Activated CD4-positive, alpha-beta T cell treated with anti-CD3 and anti-CD28 coated beads, Interleukin-2, amount 10 ng/mL, durations not matched to agents 24 days and 14 days (primary cell): ENCODE results near the gene CHD6. TPM values are rescaled to one million over a fixed set of nuclear protein-coding genes. Genes with fewer than 3 reads are reported as not detected.

ENCODE experiments used
- DNase-seq: peaks from one replicate; pipeline ENCODE4 v3.0.0; 2022
- H3K27ac Mint-ChIP-seq: one replicate; pipeline ENCODE4 v1.8.0; 2022; ENCODE audit warnings: mild to moderate bottlenecking, mixed read lengths
- H3K27me3 Mint-ChIP-seq: one replicate; pipeline ENCODE4 v1.8.0; 2022; ENCODE audit warnings: mixed read lengths
- H3K36me3 Mint-ChIP-seq: one replicate; pipeline ENCODE4 v1.8.0; 2022; ENCODE audit warnings: low read depth, mild to moderate bottlenecking, mixed read lengths
- H3K4me1 Mint-ChIP-seq: one replicate; pipeline ENCODE4 v1.8.0; 2021; ENCODE audit warnings: mixed read lengths
- H3K4me3 Mint-ChIP-seq: one replicate; pipeline ENCODE4 v1.8.0; 2022; ENCODE audit warnings: mild to moderate bottlenecking, moderate library complexity, mixed read lengths
- H3K9me3 Mint-ChIP-seq: one replicate; pipeline ENCODE4 v1.8.0; 2021; ENCODE audit warnings: mixed read lengths
- intact Hi-C: fragments of 100-400 bp; cut with micrococcal nuclease; formaldehyde crosslinking; loops from one replicate; pipeline ENCODE4 v1.15.1; 2023
- total RNA-seq: library from RNA; stranded (reverse); gene quantifications from 2 replicates; pipeline ENCODE4 v1.2.3, GENCODE V29; 2022

The CHD6 gene
- total RNA-seq, result 31.8 and 34.6 TPM in 2 replicates

GRCh38 chr20:41617902-41618806 is at the start of gene CHD6:
CHD6 (minus strand) TSS chr20:41618377; CDS start chr20:41551337, 67,040 bp downstream.
- H3K9me3 Mint-ChIP-seq, result no peaks in the 10 kb centered on the region
- peaks cover 31% of the 10 kb centered on the region for H3K4me1 Mint-ChIP-seq
- H3K27me3 Mint-ChIP-seq, result peaks cover 26% of the 10 kb centered on the region
- DNase-seq, result peak; percentile 100
- H3K36me3 Mint-ChIP-seq, result peaks cover 2% of the 10 kb centered on the region
- intact Hi-C loops, result loop anchor here (1.0 to 10.0 kb wide), 5 partner anchors 75 to 481 kb away; partner anchors contain the start of genes PLCG1 and ZHX3
- H3K4me3 Mint-ChIP-seq, result peak within 1 kb of the TSS; percentile 89
- peak within 1 kb of the TSS; percentile 86 for H3K27ac Mint-ChIP-seq

GRCh38 chr20:41664584-41664983 is 46.4 kb upstream of the CHD6 start:
- Mint-ChIP-seq H3K27me3 (peaks cover 22% of the 10 kb centered on the region), H3K4me3 (no peak overlapping the region), H3K9me3 (peaks cover 4% of the 10 kb centered on the region), H3K4me1 (no peaks in the 10 kb centered on the region), H3K27ac (no peak overlapping the region), H3K36me3 (no peaks in the 10 kb centered on the region)
- DNase-seq, result no peak
- intact Hi-C loops, result no loop called here

- H3K9me3 Mint-ChIP-seq, result peaks cover 4% of the 10 kb centered on the region
- H3K4me1 Mint-ChIP-seq, result peaks cover 2% of the 10 kb centered on the region
- no peak for DNase-seq
- peaks cover 13% of the 10 kb centered on the region for H3K27me3 Mint-ChIP-seq
- intact Hi-C loops, result no loop called here
- no peak overlapping the region for H3K27ac Mint-ChIP-seq
- H3K36me3 Mint-ChIP-seq, result no peaks in the 10 kb centered on the region
- H3K4me3 Mint-ChIP-seq, result no peak overlapping the region
These were observed 39.5 kb upstream of the CHD6 start for GRCh38 chr20:41657655-41658054.

DNA sequence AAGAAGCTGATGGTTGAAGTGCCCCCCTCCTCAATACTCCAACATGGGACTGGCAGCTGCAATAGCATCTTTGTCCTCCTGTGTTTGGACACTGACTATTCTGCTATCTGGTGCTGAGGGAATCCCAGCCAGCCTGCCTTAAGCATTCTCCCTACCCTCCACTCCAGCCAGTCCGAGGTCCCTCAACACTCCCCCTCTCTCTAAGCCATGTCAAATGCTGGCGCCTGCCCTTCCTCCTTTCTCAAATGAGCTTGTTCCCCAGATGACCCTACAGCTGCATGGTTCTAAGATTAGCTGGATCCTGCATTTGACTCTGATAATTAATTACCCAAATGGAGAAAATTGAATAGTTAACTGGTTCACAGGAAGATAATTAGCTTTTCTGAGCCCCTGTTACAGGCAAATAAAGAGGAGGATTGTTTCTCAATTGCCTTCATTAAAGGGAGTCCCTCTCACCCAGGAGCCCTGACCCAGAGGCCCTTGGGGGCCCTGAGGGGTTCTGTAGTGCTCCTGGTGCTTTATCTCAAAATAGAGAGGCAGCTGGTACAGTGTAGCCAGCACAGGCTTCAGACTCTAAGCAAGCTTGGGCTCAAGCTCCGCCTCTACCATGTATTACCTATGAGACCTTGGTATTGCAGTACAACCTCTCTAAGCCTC is 37.9 kb upstream of the CHD6 start:
- no peak overlapping the region for H3K27ac Mint-ChIP-seq
- H3K4me3 Mint-ChIP-seq, result no peak overlapping the region
- H3K36me3 Mint-ChIP-seq, result no peaks in the 10 kb centered on the region
- DNase-seq, result no peak
- H3K27me3 Mint-ChIP-seq, result peaks cover 13% of the 10 kb centered on the region
- intact Hi-C loops, result no loop called here
- peaks cover 2% of the 10 kb centered on the region for H3K4me1 Mint-ChIP-seq
- H3K9me3 Mint-ChIP-seq, result peaks cover 4% of the 10 kb centered on the region

DNA sequence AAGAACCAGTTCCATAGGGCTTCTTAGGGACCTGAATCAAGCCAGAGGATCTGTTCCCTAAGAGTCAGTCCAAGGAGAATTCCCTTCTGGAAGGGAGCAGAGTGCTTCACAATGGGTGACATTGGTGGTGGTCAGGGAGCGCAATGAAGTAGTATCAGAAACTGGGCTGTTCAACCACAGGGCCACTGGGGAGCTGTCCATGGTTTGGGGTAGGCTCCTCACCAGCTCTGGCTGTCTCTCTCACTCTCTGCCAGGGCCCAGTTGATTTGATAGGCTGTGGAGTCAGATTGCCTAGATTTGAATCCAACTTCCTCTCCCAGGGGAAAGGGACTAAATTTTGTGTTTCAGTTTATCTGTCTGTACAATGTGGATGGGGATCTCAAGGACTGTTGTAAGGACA is 36.7 kb upstream of the CHD6 start:
- H3K4me1 Mint-ChIP-seq, result peaks cover 2% of the 10 kb centered on the region
- H3K27me3 Mint-ChIP-seq, result peaks cover 8% of the 10 kb centered on the region

GRCh38 chr20:41654292-41654691 is 36.1 kb upstream of the CHD6 start:
- Mint-ChIP-seq H3K9me3 (no peaks in the 10 kb centered on the region), H3K27ac (no peak overlapping the region), H3K4me1 (peaks cover 2% of the 10 kb centered on the region), H3K36me3 (no peaks in the 10 kb centered on the region), H3K27me3 (peaks cover 8% of the 10 kb centered on the region), H3K4me3 (no peak overlapping the region)
- intact Hi-C loops, result no loop called here
- DNase-seq, result no peak

More for the DNA sequence above, 36.7 kb upstream of the CHD6 start:
- DNase-seq, result no peak
- intact Hi-C loops, result no loop called here
- Mint-ChIP-seq H3K4me3 (no peak overlapping the region), H3K36me3 (no peaks in the 10 kb centered on the region), H3K27ac (no peak overlapping the region), H3K9me3 (no peaks in the 10 kb centered on the region)

- Mint-ChIP-seq H3K27ac (no peak overlapping the region), H3K36me3 (no peaks in the 10 kb centered on the region), H3K9me3 (no peaks in the 10 kb centered on the region), H3K27me3 (peaks cover 5% of the 10 kb centered on the region), H3K4me3 (no peak overlapping the region), H3K4me1 (no peaks in the 10 kb centered on the region)
- no peak for DNase-seq
- intact Hi-C loops, result no loop called here
These were observed 32.2 kb upstream of the CHD6 start for GRCh38 chr20:41650231-41650948.

DNA sequence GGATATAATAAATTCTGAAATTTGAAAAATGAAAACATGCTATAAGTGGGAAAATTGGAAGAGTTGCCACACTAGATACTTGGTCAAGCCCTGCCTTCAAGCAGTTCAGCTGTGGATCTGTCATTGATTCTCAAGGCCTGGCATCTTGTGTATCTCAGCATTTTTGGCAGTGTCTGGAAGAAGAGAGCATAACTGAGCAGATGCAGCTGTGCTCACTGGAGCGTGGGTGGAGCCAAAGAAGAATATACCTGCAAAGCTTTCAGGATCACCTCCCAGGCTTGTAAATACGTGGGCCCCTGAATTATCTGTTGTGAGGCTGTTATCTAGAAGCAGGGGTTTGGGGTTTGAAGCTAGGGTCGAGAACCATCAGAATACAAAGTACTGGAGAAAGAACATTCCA is 31.3 kb upstream of the CHD6 start:
- no peaks in the 10 kb centered on the region for H3K9me3 Mint-ChIP-seq
- no peak overlapping the region for H3K4me3 Mint-ChIP-seq
- intact Hi-C loops, result no loop called here
- no peak for DNase-seq
- no peak overlapping the region for H3K27ac Mint-ChIP-seq
- no peaks in the 10 kb centered on the region for H3K4me1 Mint-ChIP-seq
- peaks cover 5% of the 10 kb centered on the region for H3K27me3 Mint-ChIP-seq
- no peaks in the 10 kb centered on the region for H3K36me3 Mint-ChIP-seq

GRCh38 chr20:41645372-41645771 is 27.2 kb upstream of the CHD6 start:
- Mint-ChIP-seq H3K36me3 (no peaks in the 10 kb centered on the region), H3K27me3 (peaks cover 5% of the 10 kb centered on the region)
- DNase-seq, result no peak

GRCh38 chr20:41643504-41643938 is 25.3 kb upstream of the CHD6 start:
- no peaks in the 10 kb centered on the region for H3K9me3 Mint-ChIP-seq

More at GRCh38 chr20:41645372-41645771, 27.2 kb upstream of the CHD6 start:
- Mint-ChIP-seq H3K4me3 (no peak overlapping the region), H3K27ac (no peak overlapping the region), H3K9me3 (no peaks in the 10 kb centered on the region), H3K4me1 (no peaks in the 10 kb centered on the region)
- intact Hi-C loops, result no loop called here

DNA sequence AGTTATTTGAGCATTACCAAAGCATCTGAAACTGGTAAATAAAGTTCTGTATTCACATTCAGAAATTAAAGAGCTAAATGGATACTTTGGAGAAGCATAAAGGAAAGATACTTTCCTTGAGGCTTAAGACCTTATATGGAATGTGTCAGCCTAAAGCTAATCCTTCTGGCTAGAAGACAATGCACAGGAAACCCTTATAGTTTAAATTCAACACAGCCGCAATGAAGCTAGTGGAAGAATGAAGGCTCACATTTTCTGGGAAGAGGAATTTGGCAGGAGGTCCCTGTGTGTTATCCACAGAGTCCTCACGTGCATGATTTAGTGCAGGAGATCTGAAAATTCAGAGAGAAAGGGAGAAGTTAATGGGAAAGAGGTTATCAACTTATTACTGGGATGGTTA is 21.5 kb upstream of the CHD6 start:
- H3K4me1 Mint-ChIP-seq, result no peaks in the 10 kb centered on the region
- H3K27me3 Mint-ChIP-seq, result peaks cover 14% of the 10 kb centered on the region
- intact Hi-C loops, result no loop called here
- H3K36me3 Mint-ChIP-seq, result no peaks in the 10 kb centered on the region
- H3K27ac Mint-ChIP-seq, result no peak overlapping the region
- no peaks in the 10 kb centered on the region for H3K9me3 Mint-ChIP-seq
- H3K4me3 Mint-ChIP-seq, result no peak overlapping the region
- no peak for DNase-seq

More at GRCh38 chr20:41643504-41643938, 25.3 kb upstream of the CHD6 start:
- DNase-seq, result no peak
- no peaks in the 10 kb centered on the region for H3K4me1 Mint-ChIP-seq
- peaks cover 14% of the 10 kb centered on the region for H3K27me3 Mint-ChIP-seq
- H3K4me3 Mint-ChIP-seq, result no peak overlapping the region
- intact Hi-C loops, result no loop called here
- no peaks in the 10 kb centered on the region for H3K36me3 Mint-ChIP-seq
- H3K27ac Mint-ChIP-seq, result no peak overlapping the region

GRCh38 chr20:41638456-41638855 is 20.3 kb upstream of the CHD6 start:
- Mint-ChIP-seq H3K9me3 (no peaks in the 10 kb centered on the region), H3K4me1 (no peaks in the 10 kb centered on the region), H3K36me3 (no peaks in the 10 kb centered on the region), H3K4me3 (no peak overlapping the region), H3K27ac (no peak overlapping the region), H3K27me3 (peaks cover 14% of the 10 kb centered on the region)
- DNase-seq, result no peak
- intact Hi-C loops, result no loop called here

GRCh38 chr20:41635158-41635557 is 17.0 kb upstream of the CHD6 start:
- Mint-ChIP-seq H3K4me1 (peaks cover 2% of the 10 kb centered on the region), H3K36me3 (no peaks in the 10 kb centered on the region), H3K9me3 (no peaks in the 10 kb centered on the region), H3K4me3 (no peak overlapping the region), H3K27ac (no peak overlapping the region), H3K27me3 (peaks cover 15% of the 10 kb centered on the region)
- intact Hi-C loops, result no loop called here
- DNase-seq, result no peak

- Mint-ChIP-seq H3K9me3 (no peaks in the 10 kb centered on the region), H3K27ac (no peak overlapping the region), H3K4me1 (peaks cover 2% of the 10 kb centered on the region), H3K4me3 (no peak overlapping the region), H3K36me3 (no peaks in the 10 kb centered on the region), H3K27me3 (peaks cover 4% of the 10 kb centered on the region)
- intact Hi-C loops, result no loop called here
- DNase-seq, result no peak
These were observed 14.7 kb upstream of the CHD6 start for GRCh38 chr20:41632896-41633295.
